ENCODE measurements around the gene UVRAG. TPM values are rescaled to one million over a fixed set of nuclear protein-coding genes. Genes with fewer than 3 reads are reported as not detected.
A peak's percentile ranks its signal among the peaks of the same experiment; 100 is the strongest.

The UVRAG gene
- polyA plus RNA-seq, 1 donor = 13.8 TPM

DNA sequence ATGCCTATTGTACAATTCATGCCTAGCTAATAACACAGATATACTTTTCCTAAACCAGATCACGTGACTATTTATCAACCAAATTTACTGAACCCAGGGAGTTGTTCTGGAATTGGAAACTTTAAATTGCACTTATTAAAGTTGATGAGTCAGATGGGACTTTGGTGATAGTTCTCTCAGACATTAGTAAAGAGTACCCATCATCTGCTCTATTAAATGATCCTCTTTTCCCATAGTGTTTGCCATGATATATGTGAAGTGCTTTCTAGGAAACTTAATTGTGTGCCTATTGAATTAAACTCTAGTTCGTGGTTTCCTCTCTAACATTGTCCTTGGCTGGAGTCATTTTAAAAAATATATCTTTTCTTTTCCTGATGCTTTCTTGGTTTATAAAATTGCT, 99.0 kb downstream of the UVRAG start:
- 91% methylated on average over 2 of the region's 2 CpGs for WGBS (ENCODE audit: insufficient coverage, low lambda C conversion rate)
- Histone ChIP-seq H3K36me3 (ENCODE audit: control insufficient read depth, insufficient read depth, low read length) (peaks cover 3% of the 10 kb centered on the region), H3K4me1 (ENCODE audit: control insufficient read depth, insufficient read depth, low read length) (peaks cover 18% of the 10 kb centered on the region), H3K9me3 (ENCODE audit: control insufficient read depth, low read depth, low read length) (peaks cover 3% of the 10 kb centered on the region), H3K27ac (ENCODE audit: low read length) (no peak overlapping the region), H3K4me3 (ENCODE audit: low read length) (no peak overlapping the region), H3K27me3 (ENCODE audit: control insufficient read depth, insufficient read depth, low read length) (no peaks in the 10 kb centered on the region)
- DNase-seq = no peak

DNA sequence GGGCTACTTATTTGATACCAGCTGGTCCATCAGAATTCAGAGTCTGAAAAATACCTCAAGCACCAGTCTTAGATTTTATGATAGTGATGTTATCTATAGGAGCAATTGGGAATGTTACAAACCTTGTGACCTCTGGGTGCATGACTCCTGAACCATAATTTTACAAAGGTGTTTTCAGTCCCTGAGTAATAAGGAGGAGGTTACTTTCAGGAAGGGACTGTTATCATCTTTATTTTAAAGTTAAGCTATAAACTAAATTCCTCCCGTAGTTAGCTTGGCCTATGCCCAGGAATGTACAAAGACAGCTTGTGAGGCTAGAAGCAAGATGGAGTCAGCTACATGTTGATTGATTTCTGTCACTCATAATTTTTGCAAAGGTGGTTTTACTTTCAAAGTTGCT, 101.9 kb downstream of the UVRAG start:
- no peaks in the 10 kb centered on the region for H3K9me3 ChIP-seq (ENCODE audit: control insufficient read depth, low read depth, low read length)
- peaks cover 3% of the 10 kb centered on the region for H3K36me3 ChIP-seq (ENCODE audit: control insufficient read depth, insufficient read depth, low read length)
- peak overlapping the region; percentile 66 for H3K27ac ChIP-seq (ENCODE audit: low read length)
- no peaks in the 10 kb centered on the region for H3K27me3 ChIP-seq (ENCODE audit: control insufficient read depth, insufficient read depth, low read length)
- no CpG with 5 or more reads among the region's 1 CpG for WGBS (ENCODE audit: insufficient coverage, low lambda C conversion rate)
- H3K4me1 ChIP-seq (ENCODE audit: control insufficient read depth, insufficient read depth, low read length) = peaks cover 25% of the 10 kb centered on the region
- H3K4me3 ChIP-seq (ENCODE audit: low read length) = no peak overlapping the region
- DNase-seq = peak in 1 of 2 donors; percentile 31

DNA sequence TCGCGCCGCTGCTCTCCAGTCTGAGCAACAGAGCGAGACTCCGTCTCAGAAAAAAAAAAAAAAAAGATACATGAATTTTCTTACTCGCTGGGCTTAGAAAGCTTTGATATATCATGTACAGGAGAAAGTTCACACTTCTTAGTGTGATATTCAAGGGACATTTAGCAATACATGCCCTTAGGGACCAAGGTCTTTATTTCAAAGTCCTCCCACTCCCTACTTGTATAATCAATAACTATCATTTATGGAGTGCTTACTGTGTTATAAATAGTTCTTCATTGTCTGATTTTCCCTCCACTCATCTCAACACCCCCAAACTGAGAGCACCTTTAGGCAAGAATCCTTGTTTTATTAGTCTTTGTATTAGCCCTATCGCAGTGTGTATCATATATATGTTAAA, 103.3 kb downstream of the UVRAG start:
- H3K9me3 ChIP-seq (ENCODE audit: control insufficient read depth, low read depth, low read length) = no peaks in the 10 kb centered on the region
- WGBS (ENCODE audit: insufficient coverage, low lambda C conversion rate) = no CpG with 5 or more reads among the region's 7 CpGs
- no peak overlapping the region for H3K4me3 ChIP-seq (ENCODE audit: low read length)
- H3K36me3 ChIP-seq (ENCODE audit: control insufficient read depth, insufficient read depth, low read length) = no peaks in the 10 kb centered on the region
- H3K27me3 ChIP-seq (ENCODE audit: control insufficient read depth, insufficient read depth, low read length) = no peaks in the 10 kb centered on the region
- peak; percentile 47 to 82 for DNase-seq
- peaks cover 25% of the 10 kb centered on the region for H3K4me1 ChIP-seq (ENCODE audit: control insufficient read depth, insufficient read depth, low read length)
- H3K27ac ChIP-seq (ENCODE audit: low read length) = peak overlapping the region; percentile 66

DNA sequence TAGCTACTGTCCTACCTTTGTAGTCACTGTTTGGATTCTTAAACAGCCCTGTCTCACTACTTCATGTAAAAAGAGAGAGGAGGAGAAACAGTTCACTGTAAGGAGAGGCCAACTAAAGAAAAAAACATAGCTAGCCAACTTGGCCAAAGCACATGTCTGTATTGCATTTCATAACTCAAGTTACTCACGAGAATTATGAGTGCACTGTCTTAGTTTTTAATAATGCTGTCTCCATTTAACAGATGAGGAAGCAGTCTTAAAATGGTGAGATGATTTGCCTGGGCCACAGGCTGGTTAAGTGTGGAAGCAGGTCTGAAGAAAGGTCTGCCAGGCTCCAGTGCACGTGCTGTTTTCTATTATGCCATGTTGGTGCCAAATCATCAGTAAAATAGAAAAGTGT, 104.5 kb downstream of the UVRAG start:
- H3K4me3 ChIP-seq (ENCODE audit: low read length) = no peak overlapping the region
- peak; percentile 7 to 59 for DNase-seq
- H3K4me1 ChIP-seq (ENCODE audit: control insufficient read depth, insufficient read depth, low read length) = peaks cover 32% of the 10 kb centered on the region
- no peaks in the 10 kb centered on the region for H3K36me3 ChIP-seq (ENCODE audit: control insufficient read depth, insufficient read depth, low read length)
- WGBS (ENCODE audit: insufficient coverage, low lambda C conversion rate) = no CpG with 5 or more reads among the region's 2 CpGs
- no peaks in the 10 kb centered on the region for H3K9me3 ChIP-seq (ENCODE audit: control insufficient read depth, low read depth, low read length)
- H3K27me3 ChIP-seq (ENCODE audit: control insufficient read depth, insufficient read depth, low read length) = no peaks in the 10 kb centered on the region
- peak overlapping the region; percentile 66 for H3K27ac ChIP-seq (ENCODE audit: low read length)

DNA sequence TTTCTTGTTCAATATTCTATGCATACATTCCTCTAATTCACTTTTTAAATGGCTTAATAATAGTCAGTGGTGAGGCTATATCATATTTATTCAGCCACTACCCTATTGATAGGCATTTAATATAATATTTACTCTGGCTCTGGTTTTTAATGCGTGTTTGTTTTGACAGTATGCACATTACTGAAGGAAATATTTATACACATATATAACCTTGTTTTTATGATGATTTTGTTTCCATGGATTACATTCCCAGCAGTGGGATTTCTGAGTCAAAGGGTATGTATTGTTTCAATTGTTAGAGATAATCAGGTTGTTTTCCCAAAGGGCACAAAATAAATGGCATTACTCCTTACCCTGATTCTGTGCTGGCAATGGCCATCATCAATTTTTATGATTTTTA, 105.8 kb downstream of the UVRAG start:
- Histone ChIP-seq H3K9me3 (ENCODE audit: control insufficient read depth, low read depth, low read length) (no peaks in the 10 kb centered on the region), H3K4me1 (ENCODE audit: control insufficient read depth, insufficient read depth, low read length) (peaks cover 38% of the 10 kb centered on the region), H3K36me3 (ENCODE audit: control insufficient read depth, insufficient read depth, low read length) (no peaks in the 10 kb centered on the region), H3K27ac (ENCODE audit: low read length) (no peak overlapping the region), H3K4me3 (ENCODE audit: low read length) (no peak overlapping the region), H3K27me3 (ENCODE audit: control insufficient read depth, insufficient read depth, low read length) (no peaks in the 10 kb centered on the region)
- DNase-seq = no peak
- 100% methylated on average over 1 of the region's 1 CpG for WGBS (ENCODE audit: insufficient coverage, low lambda C conversion rate)

DNA sequence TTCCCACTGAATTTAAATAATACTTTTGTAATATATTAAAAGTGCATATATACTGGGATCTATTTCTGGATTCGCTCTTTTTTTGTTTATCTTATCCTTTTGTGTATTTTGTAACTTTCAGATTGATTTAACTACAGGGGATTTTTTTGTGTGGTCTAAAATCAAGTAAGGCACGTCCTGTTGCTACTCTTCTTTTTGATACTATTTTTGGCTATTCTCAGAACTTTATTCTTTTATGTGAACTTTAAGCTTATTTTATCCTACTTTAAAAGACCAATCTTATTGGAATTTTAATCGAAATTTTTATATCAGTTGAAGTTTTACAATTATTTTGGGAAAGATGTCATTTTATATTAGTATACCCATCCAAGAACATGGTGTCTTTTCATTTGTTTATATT, 106.8 kb downstream of the UVRAG start:
- 90% methylated on average over 2 of the region's 3 CpGs for WGBS (ENCODE audit: insufficient coverage, low lambda C conversion rate)
- H3K4me1 ChIP-seq (ENCODE audit: control insufficient read depth, insufficient read depth, low read length) = peaks cover 42% of the 10 kb centered on the region
- no peaks in the 10 kb centered on the region for H3K27me3 ChIP-seq (ENCODE audit: control insufficient read depth, insufficient read depth, low read length)

DNA sequence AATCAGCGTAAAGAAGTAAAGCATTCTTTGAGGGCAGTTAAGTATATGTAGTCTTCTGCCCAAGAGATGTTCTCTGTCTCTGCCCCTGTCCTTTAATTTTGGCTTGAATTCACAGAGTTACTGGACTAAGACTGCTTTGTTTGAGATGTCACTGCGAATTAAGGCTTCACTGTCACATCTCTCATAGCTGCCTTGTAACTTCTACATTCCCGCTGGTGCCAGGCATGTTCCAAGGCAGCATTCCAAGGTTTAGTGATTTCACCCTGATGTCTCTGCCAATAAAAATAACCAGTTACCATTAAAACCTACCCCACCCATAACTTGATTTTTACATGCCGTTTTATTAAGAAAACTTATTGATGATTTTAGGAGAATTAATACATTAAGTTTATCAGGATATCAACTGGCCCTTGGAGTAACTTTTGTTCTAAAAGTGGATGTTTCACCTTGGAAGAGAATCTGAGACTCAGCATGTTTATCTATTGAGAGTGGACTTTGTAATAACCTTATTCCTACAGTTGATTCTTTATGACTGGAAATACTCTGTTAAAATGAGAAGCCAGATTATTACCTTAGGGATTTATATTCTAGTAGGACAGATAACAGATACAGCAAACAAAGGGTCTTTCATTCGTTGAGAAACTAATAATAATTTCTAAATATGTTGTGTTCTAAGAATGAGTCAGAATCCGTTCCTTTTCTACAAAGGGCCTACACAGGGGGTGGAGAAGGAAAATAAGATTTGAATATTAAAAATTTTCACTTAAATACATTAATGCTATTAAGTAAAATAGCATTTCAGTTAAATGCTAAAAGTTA, 110.2 kb downstream of the UVRAG start:
- 40% methylated on average over 4 of the region's 6 CpGs for WGBS (ENCODE audit: insufficient coverage, low lambda C conversion rate)
- peak in 1 of 2 donors; percentile 77 for DNase-seq
- Histone ChIP-seq H3K27ac (ENCODE audit: low read length) (peak overlapping the region; percentile 80), H3K27me3 (ENCODE audit: control insufficient read depth, insufficient read depth, low read length) (no peaks in the 10 kb centered on the region), H3K9me3 (ENCODE audit: control insufficient read depth, low read depth, low read length) (no peaks in the 10 kb centered on the region), H3K4me3 (ENCODE audit: low read length) (no peak overlapping the region), H3K36me3 (ENCODE audit: control insufficient read depth, insufficient read depth, low read length) (no peaks in the 10 kb centered on the region), H3K4me1 (ENCODE audit: control insufficient read depth, insufficient read depth, low read length) (peaks cover 22% of the 10 kb centered on the region)

More for the DNA sequence above, 106.8 kb downstream of the UVRAG start:
- no peak overlapping the region for H3K4me3 ChIP-seq (ENCODE audit: low read length)
- DNase-seq = no peak
- H3K36me3 ChIP-seq (ENCODE audit: control insufficient read depth, insufficient read depth, low read length) = no peaks in the 10 kb centered on the region
- no peak overlapping the region for H3K27ac ChIP-seq (ENCODE audit: low read length)
- no peaks in the 10 kb centered on the region for H3K9me3 ChIP-seq (ENCODE audit: control insufficient read depth, low read depth, low read length)

DNA sequence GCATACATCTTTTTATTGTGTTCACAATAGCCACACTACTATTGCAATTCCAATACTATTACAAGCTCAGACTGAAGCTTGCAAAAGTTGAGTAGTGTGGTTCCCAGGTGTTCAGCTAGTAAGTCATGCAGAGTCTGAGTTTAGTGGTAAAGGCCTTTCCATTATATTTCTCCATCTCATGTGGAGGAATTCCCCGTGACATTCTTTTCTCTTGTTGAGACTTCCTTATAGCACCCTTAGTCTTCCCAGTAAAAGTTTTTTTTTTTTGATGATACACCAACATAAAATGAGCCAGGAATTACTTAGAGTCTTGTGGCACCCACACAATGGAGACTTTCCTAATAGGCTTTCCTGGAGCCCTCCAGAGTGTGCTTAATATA, 110.8 kb downstream of the UVRAG start:
- WGBS (ENCODE audit: insufficient coverage, low lambda C conversion rate) = no CpG with 5 or more reads among the region's 1 CpG

DNA sequence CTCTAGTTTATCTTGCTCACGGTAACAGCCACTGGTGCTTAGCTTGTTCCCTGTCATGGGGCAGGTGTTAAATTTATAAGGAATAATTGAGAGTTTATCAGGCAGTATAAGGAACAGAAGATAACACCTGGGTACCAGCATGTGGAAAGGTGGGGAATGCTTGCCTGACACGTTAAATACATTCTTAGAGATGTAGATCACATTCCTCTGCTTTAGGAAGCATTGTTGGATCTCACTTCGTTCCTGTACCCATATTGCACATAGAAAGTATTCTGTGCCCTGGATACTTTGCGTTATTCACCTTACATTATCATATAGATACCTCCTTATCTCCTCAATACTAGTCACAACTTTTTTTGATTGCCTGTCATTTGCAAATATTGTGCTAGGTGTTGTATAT, 114.7 kb downstream of the UVRAG start:
- peaks cover 14% of the 10 kb centered on the region for H3K4me1 ChIP-seq (ENCODE audit: control insufficient read depth, insufficient read depth, low read length)
- H3K36me3 ChIP-seq (ENCODE audit: control insufficient read depth, insufficient read depth, low read length) = no peaks in the 10 kb centered on the region
- H3K4me3 ChIP-seq (ENCODE audit: low read length) = no peak overlapping the region
- no peak overlapping the region for H3K27ac ChIP-seq (ENCODE audit: low read length)
- no peak for DNase-seq
- H3K27me3 ChIP-seq (ENCODE audit: control insufficient read depth, insufficient read depth, low read length) = no peaks in the 10 kb centered on the region
- 57% methylated on average over 1 of the region's 4 CpGs for WGBS (ENCODE audit: insufficient coverage, low lambda C conversion rate)
- H3K9me3 ChIP-seq (ENCODE audit: control insufficient read depth, low read depth, low read length) = no peaks in the 10 kb centered on the region

More for the DNA sequence above, 110.8 kb downstream of the UVRAG start:
- Histone ChIP-seq H3K27me3 (ENCODE audit: control insufficient read depth, insufficient read depth, low read length) (no peaks in the 10 kb centered on the region), H3K4me3 (ENCODE audit: low read length) (no peak overlapping the region), H3K36me3 (ENCODE audit: control insufficient read depth, insufficient read depth, low read length) (no peaks in the 10 kb centered on the region), H3K9me3 (ENCODE audit: control insufficient read depth, low read depth, low read length) (no peaks in the 10 kb centered on the region), H3K27ac (ENCODE audit: low read length) (peak overlapping the region; percentile 80), H3K4me1 (ENCODE audit: control insufficient read depth, insufficient read depth, low read length) (peaks cover 22% of the 10 kb centered on the region)
- peak; percentile 42 to 73 for DNase-seq

DNA sequence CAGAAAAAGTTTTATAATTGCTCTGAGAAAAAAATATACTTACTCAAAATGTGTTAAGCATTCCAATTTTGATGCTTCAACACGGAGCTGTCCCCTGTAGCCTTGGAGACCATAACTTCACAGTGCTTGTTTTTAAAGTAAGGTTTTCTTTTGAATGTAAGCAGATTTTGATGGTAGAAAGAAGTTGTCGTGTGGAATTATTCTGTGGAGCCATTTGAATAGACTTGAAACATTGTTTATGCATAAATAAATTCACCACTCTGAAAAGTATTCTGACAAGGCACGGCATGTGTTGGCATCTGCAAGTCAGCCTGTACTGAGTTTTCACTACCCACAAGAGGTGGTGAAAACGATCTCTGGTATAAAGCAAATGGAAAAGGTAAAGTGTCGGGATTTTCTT, 115.5 kb downstream of the UVRAG start:
- 96% methylated on average over 3 of the region's 5 CpGs for WGBS (ENCODE audit: insufficient coverage, low lambda C conversion rate)
- Histone ChIP-seq H3K4me3 (ENCODE audit: low read length) (no peak overlapping the region), H3K4me1 (ENCODE audit: control insufficient read depth, insufficient read depth, low read length) (peaks cover 9% of the 10 kb centered on the region), H3K27me3 (ENCODE audit: control insufficient read depth, insufficient read depth, low read length) (no peaks in the 10 kb centered on the region), H3K9me3 (ENCODE audit: control insufficient read depth, low read depth, low read length) (no peaks in the 10 kb centered on the region), H3K27ac (ENCODE audit: low read length) (no peak overlapping the region), H3K36me3 (ENCODE audit: control insufficient read depth, insufficient read depth, low read length) (no peaks in the 10 kb centered on the region)
- DNase-seq = no peak

DNA sequence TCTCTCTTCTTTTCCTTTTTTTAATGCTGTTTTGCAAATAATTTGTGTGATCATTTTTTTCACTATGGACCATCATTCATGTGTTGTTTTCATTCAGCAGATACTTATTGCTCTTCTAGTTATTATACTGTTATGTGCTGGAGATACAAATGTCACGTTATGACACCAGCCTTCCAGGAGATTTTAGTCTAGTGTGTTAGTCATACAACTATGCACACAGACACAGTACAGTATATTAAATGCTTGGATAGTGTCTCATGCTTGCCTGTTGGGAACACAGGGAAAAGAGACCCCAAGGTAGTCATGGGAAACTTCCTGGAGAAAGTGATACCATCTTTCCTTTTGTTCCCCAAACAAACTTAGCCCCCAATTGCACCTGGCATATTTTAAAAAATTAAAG, 116.1 kb downstream of the UVRAG start:
- Histone ChIP-seq H3K27ac (ENCODE audit: low read length) (no peak overlapping the region), H3K36me3 (ENCODE audit: control insufficient read depth, insufficient read depth, low read length) (no peaks in the 10 kb centered on the region), H3K4me3 (ENCODE audit: low read length) (no peak overlapping the region), H3K9me3 (ENCODE audit: control insufficient read depth, low read depth, low read length) (no peaks in the 10 kb centered on the region), H3K4me1 (ENCODE audit: control insufficient read depth, insufficient read depth, low read length) (peaks cover 7% of the 10 kb centered on the region), H3K27me3 (ENCODE audit: control insufficient read depth, insufficient read depth, low read length) (no peaks in the 10 kb centered on the region)
- DNase-seq = no peak
- no CpG with 5 or more reads among the region's 1 CpG for whole genome bisulfite sequencing (ENCODE audit: insufficient coverage, low lambda C conversion rate)
